ENCODE results near the gene PLXNB2.

DNA sequence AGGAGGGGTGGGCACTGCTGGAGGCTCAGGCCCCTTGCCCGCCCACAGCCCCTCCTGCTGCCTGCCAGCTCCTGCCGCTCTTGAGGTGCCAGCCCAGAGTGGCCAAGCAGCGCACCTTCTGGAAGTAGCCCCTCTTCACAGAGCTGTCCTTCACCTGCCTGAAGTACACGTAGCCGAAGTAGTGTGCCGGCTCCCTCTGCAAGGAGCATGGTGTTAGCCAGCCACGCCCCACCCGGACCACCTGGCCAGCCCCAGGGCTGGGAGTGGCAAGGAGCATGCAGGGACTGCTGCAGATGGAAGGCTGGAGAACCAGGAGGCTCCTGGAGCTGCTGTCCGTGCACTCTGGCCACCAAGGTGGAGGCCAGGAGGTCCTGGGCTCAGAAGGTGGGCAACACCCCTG is 9.7 kb upstream of the PLXNB2 start:
- TF ChIP-seq, protein P1, sequence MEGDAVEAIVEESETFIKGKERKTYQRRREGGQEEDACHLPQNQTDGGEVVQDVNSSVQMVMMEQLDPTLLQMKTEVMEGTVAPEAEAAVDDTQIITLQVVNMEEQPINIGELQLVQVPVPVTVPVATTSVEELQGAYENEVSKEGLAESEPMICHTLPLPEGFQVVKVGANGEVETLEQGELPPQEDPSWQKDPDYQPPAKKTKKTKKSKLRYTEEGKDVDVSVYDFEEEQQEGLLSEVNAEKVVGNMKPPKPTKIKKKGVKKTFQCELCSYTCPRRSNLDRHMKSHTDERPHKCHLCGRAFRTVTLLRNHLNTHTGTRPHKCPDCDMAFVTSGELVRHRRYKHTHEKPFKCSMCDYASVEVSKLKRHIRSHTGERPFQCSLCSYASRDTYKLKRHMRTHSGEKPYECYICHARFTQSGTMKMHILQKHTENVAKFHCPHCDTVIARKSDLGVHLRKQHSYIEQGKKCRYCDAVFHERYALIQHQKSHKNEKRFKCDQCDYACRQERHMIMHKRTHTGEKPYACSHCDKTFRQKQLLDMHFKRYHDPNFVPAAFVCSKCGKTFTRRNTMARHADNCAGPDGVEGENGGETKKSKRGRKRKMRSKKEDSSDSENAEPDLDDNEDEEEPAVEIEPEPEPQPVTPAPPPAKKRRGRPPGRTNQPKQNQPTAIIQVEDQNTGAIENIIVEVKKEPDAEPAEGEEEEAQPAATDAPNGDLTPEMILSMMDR (IDR thresholded peaks at IDR 0.05): no peak
- no peak for TF ChIP-seq SMC3 (IDR thresholded peaks at IDR 0.05; ENCODE audit: low read depth, low read length)
- TF ChIP-seq POLR2AphosphoS5 (IDR thresholded peaks at IDR 0.05; ENCODE audit: low read depth, low read length): no peak
- TF ChIP-seq GABPA (IDR thresholded peaks at IDR 0.05; ENCODE audit: low read depth): no peak
- TF ChIP-seq, protein P2, sequence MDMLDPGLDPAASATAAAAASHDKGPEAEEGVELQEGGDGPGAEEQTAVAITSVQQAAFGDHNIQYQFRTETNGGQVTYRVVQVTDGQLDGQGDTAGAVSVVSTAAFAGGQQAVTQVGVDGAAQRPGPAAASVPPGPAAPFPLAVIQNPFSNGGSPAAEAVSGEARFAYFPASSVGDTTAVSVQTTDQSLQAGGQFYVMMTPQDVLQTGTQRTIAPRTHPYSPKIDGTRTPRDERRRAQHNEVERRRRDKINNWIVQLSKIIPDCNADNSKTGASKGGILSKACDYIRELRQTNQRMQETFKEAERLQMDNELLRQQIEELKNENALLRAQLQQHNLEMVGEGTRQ (IDR thresholded peaks at IDR 0.05; ENCODE audit: borderline replicate concordance, low read depth, low read length): no peak
- no peak for TF ChIP-seq ELF1 (IDR thresholded peaks at IDR 0.05)
- TF ChIP-seq, protein P3, sequence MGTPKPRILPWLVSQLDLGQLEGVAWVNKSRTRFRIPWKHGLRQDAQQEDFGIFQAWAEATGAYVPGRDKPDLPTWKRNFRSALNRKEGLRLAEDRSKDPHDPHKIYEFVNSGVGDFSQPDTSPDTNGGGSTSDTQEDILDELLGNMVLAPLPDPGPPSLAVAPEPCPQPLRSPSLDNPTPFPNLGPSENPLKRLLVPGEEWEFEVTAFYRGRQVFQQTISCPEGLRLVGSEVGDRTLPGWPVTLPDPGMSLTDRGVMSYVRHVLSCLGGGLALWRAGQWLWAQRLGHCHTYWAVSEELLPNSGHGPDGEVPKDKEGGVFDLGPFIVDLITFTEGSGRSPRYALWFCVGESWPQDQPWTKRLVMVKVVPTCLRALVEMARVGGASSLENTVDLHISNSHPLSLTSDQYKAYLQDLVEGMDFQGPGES (IDR thresholded peaks at IDR 0.05; ENCODE audit: low read depth, low read length): no peak
- no peak for TF ChIP-seq SIN3A (IDR thresholded peaks at IDR 0.05; ENCODE audit: borderline replicate concordance, low read depth, low read length)
- no peak for TF ChIP-seq EP300 (IDR thresholded peaks at IDR 0.05; ENCODE audit: borderline replicate concordance in 1 of 2, low read depth in 1 of 2, low read length in 1 of 2)
- no peak for TF ChIP-seq RAD21 (IDR thresholded peaks at IDR 0.05; ENCODE audit: low read length)
- TF ChIP-seq MXI1 (IDR thresholded peaks at IDR 0.05; ENCODE audit: low read depth, low read length): no peak
- no peak for TF ChIP-seq FOXM1 (IDR thresholded peaks at IDR 0.05; ENCODE audit: low read depth)
- TF ChIP-seq GATA2 (CRISPR knock-in tag; IDR thresholded peaks at IDR 0.05): no peak

Data from SK-N-SH (cell line).